HG02588 (cell line): ENCODE results near the gene TBCD.

ENCODE experiments used
- ATAC-seq: cut with Tn5 transposase; IDR thresholded peaks from one replicate; pipeline ENCODE4 v1.9.1; 2021; ENCODE audit warnings: mild to moderate bottlenecking, moderate library complexity; ENCODE audit not compliant: unreplicated experiment

The TBCD gene

DNA sequence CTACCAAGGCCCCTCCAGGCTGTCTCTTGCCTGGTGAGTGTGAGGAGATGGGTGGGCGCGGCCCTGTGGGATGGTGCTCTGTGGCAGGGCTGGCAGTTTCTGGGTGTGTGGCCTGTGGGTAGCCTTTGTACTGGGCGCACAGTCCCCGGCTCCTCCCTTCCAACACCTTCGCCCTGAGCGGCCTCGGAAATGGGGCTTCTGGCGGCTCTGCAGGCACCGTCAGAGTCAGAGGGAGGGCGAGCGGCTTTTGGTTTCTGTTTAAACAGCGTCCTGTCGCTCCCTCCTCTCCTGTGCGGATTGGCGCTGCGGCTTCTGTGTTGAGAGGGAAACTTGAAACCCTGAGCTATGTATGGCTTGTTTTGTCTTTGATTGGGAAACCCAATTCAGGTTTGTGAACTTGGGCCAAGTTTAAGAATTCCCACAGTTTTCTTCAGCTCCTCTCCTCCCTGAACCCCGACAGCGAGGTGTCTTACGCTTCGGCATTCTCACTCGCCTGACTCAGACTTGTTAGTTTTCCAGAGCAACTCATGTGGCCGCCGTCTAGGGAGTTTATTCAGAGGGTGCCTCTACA lies 96.2 kb downstream of the TBCD start:
- ATAC-seq, result no peak

DNA sequence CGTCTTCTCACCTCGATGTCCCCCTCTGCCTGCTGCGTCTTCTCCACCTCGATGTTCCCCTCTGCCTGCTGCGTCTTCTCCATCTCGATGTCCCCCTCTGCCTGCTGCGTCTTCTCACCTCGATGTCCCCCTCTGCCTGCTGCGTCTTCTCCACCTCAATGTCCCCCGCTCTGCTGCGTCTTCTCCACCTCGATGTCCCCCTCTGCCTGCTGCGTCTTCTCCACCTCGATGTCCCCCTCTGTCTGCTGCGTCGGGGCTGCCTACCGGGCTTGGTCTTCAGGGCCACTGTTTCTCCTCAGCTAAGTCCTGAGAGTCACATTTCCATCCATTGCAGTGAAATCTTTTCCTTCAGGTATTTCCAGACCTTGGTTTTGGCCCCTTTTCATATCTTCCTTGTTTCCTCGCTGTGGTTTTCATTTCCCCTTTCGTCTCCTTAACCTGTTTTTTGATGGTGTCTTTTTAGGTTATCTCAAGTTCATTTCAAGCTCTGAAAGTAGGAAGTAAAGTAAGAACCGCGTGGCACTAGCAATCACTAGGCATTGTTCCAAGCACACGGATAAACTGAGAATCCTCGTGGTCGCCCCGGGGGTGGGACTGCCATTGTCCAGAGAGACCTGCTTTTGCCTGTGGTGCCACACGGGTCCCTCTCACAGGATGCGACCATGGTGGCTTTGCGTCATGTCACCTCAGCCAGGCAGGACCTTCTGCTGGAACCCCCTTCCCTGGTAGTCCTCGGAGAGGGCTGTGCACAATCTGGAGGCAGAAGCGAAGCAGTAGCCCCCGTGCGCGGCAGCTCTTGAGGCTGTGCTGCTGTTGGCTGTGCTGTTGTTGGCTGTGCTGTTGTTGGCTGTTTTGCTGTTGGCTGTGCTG lies 97.4 kb downstream of the TBCD start:
- no peak for ATAC-seq

DNA sequence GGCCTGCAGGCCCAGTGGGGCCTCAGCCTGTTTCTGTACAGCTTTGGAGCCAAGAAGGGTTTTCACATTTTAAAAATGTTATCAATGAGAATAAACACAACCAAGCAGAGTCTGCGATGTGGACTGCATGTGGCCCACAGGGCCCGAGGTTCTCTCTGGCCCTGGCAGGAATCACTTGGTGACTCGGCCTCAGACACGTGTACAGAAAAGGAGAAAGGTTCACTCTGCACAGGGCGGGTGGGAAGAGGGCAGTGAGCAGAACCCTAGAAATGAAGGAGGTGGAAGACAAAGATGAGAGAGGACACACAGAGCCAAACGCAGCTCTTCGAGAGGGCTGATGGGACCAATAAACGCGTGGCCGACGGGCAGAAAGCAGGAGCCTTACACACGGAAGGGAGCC lies 99.5 kb downstream of the TBCD start:
- ATAC-seq, result no peak

DNA sequence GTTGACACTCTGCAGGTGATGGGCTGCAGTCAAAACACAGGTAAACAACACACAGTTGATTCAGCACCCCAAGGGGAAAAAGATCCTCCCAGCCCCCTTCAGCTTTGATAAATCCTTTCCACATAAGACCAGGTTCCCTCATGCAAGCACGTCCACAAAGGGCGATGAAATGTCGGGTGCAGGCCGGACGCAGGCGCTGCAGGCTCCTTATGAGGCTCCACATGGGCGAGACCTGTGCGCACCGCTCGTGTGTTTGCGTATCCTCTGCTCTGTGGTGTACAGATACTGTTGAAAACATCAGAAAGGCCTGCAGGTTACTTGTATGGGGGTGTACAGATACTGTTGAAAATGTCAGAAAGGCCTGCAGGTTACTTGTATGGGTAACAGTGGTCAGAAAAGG lies 102.4 kb downstream of the TBCD start:
- no peak for ATAC-seq

DNA sequence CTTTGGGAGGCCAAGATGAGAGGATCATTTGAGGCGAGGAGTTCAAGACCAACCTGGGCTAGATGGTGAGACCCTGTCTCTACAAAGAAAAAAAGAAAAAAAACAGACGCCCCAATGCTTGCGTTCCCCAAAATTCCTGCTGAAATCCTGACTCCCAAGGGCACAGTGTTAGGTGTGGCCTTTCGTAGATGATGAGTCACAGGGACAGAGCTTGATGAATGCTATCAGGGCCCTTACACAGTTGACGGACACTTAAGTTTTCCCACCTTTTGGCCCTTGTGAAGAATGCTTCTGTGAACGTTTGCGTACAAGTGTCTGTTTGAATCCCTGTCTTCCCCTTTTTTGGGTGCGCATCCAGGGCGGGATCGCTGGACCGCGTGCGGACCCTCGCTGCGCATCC lies 104.5 kb downstream of the TBCD start:
- ATAC-seq, result no peak

DNA sequence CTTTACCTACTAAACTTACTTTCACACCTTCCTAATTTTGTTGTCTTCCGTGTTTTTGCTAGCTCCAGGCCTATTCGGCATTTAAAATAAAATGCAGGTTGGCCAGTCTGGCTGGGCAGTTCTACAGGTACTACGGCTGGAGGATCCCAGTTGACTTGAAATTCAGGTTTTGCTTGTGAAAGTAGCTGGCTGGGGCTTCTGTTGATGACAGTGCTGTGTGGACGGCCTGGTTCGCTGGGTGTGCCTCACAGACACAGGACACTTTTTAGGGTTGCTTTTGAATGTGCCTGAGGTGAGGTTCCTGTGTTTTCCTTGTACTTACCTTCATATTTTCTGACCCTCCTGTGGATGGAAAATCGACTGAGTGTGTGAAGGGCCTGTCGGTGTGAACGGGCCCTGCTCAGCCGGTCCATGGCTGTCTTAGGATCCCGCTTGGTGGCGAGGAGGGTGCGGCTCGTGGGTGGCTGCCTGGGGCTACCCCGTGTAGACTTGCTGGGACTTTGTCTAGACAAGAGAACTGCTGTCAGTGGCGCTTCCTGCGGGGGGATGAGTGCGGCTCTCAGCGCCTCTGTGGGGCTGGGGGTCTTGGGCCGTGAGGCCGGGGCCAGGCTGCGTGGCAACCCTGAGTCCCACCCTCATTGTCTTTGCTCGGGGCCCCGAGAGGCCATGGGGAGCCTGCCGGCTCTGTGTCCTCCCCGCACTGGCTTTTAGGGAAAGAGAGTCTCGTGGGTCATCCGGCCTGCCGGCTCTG lies 106.7 kb downstream of the TBCD start:
- no peak for ATAC-seq

DNA sequence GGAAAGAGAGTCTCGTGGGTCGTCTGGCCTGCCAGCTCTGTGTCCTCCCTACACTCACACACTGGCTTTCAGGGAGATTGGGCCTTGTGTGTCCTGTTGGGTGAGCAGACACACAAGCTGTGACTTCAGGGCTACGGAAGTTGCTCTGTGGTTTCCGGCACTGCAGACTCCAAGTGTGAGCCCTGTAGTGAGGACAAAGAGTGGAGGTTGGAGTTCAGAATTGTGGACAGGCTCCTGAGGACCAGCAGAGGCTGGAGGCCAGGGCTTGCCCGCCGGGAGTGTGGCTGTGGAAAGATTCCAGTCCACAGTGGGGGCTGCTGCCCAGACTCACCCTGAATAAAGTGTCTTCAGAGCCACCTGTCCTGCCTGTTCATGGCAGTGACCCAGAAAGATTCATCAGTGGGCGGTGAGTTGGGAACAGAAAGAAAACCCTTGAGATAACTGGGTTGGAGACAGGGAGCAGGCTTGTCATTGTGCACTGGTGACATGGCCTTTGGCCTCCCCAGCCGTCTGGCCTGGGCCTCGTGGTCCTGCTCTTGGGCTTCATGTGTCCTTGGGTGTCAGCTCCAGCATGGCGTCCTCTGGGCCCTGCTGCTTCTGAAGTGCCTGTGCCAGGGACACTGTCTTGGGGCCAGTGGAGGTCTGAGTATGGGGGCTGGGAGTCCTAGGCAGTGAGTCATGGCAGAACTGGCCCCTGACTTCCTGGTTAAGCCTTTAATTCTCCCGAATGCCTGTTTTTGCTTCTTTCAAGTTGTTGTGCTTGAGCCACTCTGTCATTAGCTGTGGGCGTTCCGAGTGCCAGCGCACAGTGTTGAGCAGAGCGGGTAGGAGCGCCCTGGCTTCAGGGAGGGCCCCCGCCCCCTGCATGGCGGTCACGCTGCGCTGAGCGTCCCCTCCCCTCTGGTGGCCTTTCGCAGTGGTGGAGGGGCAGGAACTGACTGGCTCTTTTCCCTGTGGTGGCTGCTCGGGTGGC lies 107.9 kb downstream of the TBCD start:
- no peak for ATAC-seq

DNA sequence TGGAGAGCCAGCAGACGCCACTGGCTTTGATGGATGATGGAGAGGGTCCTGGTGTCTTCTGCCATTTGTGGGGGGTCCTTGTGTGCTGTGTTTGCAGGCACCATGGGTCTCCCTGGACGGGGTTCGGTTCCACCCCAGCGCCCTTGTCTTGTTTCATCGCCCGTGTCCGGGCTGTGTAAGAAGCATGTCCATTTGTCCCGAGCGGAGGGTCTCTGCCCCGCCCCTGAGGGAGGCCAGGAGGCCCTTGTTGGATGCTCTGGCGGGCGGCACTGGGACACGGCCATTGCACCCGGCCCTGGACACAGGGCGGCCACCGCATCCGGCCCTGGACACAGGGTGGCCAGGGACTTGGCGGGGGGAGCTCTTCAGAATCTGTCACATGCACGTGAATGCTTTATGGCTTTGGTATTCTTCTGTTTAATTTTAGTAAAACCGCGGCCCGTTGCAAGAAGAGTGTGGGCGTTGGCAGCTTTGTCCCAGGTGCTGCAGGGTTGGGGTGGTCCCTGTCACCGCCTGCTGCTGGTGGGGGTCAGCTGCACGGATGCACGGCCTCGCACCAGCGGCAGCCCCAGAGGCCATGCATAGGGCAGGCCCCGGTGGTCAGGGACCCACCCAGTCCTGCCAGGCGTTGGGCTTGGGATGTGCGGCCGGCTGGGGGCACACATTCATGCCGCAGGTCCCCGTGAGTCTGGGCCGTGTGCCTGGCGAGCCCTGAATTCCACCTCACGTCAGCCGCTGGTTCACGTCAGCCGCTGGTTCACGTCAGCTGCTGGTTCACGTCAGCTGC lies 108.9 kb downstream of the TBCD start:
- ATAC-seq, result no peak

DNA sequence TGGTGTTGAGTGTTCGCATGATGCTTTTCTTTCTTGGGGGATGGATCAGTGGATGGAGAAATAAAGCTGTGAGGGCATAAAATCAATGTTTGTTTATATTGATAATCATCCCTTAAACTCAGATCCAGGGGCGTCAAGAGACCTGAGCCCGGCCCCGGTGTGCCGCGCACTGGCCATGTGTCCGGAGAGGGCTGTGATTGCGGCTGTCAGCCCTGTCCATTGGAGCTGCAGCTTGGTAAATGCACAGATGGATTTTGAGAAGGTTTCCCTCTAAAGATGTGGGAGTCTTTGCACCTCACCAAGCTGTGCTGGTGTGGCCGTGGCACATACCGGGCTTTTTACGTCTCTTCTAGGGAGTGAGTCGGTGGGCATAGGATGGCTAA lies 109.5 kb downstream of the TBCD start:
- ATAC-seq, result no peak

DNA sequence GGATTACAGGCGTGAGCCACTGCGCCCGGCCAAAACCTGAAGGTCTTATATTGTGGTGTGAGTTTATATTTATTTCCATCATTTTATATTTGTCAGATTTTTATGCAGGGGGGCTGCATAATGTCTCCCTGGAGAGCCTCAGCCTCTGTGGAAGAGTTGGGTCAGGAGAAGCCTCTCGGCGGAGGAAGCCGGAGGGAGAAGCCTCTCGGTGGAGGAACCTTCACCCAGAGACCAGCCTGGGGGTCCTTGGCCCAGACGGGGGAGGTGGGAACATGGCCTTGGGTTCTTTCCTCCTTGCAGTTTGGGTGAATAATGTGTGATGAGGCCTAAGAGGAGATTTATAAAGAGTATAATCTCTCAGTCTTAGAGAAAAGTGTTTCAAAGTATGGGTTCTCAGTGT lies 110.3 kb downstream of the TBCD start:
- no peak for ATAC-seq

DNA sequence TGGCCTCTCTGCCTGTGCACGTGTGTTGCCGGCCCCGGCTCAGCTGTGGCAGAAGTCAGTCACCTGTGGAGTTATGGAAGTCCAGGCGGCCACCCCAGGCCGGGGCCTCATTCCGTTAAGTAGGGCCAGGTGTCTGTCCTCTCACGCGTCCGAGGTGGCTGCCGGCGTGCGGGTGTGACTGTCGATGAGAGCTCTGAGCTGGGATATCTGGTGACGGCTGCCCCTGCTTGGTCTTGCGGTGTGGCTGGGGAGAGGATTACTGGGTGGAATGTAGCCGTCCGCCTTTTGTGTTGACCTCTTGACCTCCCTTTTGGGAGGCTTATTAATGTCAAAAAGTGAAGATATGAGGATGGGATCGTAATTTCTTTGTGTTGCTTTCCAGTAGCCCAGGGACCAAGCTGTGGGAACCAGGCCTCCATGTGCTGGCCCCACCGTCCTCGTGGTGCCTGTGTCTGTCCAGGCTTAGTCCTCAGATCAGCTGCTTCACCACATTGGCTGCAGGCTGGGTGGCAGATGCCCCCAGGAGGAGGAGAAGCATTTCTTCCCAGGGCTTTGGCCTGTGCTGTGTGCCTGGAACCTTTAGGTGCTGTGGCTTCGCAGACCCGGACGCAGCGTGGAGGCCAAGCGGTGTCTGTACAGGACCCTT lies 111.0 kb downstream of the TBCD start:
- no peak for ATAC-seq

DNA sequence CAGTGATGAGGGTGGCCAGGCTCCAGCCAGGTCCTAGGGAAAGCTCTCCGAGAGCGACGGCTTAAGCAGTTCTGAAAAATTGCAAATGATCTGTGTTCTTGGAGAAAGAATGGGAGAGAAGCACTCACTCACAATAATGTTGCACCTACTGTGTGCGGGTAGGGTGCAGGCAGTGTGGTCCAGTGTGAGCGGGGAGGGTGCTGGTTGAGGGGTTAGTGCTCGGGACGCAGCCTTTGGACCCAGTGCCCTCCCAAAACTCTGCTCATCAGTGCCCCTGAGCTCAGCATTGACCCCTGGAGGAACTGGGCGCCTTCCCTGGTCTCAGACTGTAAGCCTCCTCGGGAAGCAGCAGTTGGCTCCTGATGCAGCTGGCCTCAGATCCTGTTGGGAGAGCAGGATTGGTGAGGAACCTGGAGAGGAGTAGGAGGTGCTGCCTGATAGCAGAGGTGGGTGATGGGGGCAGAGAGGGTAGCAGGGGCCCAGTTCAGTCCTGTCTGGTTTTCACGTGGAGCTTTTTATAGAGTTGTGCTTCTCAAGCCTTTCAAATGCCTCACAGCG lies 111.6 kb downstream of the TBCD start:
- ATAC-seq, result no peak

DNA sequence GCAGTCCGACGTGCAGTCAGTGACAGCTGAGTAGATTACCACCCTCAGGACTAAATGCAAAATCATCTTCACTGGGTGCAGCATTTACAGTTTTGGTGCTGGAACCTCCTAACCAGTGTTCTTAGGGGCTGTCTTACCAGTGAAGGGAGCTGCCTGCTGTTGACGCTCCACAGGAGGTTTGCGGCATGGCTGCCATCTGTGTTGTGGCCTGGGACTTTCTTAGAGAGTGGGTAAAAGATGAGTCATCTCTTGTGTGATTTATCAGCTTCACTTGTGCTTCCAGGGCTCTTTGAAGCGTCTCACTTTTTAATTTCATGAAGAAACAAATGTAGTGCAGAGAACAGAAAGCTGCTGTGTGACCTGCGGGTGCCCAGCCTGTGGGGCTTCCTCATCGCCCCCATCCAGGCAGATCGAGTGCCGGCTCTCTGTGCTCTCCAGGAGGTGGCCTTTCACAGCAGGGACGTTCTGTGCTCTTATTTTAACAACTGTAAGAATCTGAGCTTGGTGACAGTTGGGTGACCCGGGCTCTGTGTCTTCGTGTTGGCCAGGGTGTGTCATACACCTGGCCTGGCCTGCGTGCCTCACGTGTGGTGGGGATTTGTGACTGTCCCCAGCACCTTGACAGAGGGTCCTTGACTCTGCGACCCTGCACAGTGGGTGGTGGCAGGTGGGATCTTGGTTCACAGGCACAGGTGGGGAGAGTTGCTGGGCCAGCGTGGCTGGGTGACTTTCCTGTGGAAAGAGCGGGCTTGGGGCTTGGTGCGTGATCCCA lies 112.3 kb downstream of the TBCD start:
- peak; percentile 83 for ATAC-seq

DNA sequence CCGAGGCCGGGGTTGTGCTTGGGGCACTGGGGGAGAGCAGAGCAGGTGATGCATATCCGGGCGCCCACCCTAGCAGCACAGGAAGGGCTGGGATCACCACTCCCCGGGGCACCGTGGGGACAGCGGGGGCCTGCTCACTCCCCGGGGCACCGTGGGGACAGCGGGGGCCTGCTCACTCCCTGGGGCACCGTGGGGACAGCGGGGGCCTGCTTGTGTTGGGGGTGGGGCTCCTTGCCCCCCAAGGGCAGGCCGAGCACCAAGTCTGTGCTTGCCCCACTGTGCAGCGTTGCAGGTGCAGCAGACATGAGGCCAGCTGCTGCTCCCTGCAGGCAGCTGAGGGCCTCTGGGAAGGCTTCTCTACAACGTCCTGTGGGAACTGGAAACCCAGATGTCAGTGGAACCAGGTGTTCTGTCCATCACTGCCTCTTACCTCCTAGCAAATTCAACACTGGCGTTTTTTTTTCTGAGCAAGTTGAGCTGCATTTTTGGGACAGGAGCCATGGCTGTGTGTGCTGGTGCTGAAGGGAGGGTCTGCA lies 112.9 kb downstream of the TBCD start:
- ATAC-seq, result no peak

DNA sequence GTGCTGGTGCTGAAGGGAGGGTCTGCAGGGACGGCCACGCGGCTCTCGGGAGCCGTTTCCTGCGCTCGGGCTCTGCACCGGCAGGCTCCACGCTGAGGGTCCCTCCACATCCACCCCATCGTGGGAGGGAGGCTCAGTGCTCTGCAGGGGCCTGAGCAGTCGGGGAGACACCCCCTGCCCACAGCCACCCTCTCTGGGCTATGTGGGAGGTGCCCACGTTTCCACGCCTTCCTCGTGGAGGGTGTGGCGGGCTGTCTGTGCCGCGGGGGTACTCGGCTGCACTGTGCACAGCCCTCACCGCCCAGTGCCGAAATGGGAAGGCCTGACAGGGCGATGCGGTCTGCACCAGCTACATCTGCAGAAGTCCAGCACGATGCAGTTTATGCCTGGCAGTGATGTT lies 113.4 kb downstream of the TBCD start:
- no peak for ATAC-seq

DNA sequence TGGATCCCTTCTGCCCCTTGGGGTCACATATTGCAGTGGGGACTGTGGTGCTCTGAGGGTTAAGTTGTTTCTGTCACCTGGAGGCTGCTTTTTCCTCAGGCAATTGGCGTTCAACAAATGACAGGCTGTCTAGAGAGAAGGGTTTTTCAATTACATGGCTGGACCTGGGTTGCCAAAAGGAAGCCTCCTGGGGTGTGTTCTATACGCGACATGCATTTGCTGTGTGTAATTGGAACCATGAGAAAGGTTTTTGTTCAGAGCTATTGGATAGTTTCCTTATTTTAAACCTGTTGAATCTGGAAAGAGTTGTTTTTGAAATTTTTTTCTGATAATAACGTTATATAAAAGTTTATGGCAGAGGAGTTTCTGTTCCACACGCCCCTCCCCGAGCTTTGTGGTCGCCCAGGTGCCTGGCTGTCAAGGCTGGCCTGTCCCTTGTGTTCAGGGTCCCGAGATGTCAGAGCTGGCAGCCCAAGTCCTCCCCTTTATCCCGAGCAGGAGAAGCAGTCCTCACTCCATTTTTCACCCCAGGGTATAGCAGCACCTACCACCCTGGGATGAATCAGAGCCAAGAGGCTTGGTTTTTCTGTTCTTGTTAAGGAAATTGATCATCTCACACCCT lies 114.0 kb downstream of the TBCD start:
- no peak for ATAC-seq

DNA sequence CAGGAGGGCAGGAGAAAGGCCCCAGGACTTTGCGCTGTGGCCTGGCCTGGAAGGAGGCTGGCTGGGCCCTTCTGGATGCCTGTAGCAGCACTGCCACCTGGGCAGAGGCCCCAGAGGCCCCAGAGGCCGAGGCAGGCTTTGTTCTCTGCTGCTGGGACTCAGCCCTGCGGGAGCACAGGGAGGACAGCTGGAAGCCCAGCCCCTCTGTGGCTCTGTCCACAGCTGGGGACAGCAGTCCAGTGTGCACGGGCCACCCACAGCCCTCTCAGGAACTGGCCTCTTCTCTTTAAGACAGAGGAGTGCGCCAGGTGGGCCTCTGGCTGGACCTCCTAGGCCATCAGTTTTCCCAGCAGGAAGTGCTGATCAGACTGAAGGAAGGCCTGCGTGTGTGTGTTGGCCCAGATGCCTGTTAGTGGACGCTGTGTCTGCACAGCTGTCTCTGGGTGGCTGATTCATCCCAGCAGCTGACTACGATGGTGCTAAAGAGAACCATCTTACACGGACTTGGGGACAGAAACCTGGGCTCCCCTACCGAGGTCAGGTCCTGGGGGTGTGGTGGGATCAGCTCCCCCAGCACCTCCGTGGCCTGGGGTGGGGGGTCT lies 114.8 kb downstream of the TBCD start:
- ATAC-seq, result no peak
